Loucy (cell line): ENCODE results near the gene SDF4.

Experiments
- H2AFZ ChIP-seq: fragments of 200-600 bp; sonication (generic); 2 replicates; pipeline ENCODE4 v1.6.0; 2016; ENCODE audit warnings: antibody characterized with exemption, mild to moderate bottlenecking, low read length, moderate library complexity
- H3F3A ChIP-seq: fragments of 200-600 bp; 2 replicates; pipeline ENCODE4 v1.6.0; 2016; ENCODE audit warnings: antibody characterized with exemption, low read depth, mild to moderate bottlenecking
- H3K27me3 ChIP-seq: fragments of 200-600 bp; sonication (generic); 2 replicates; pipeline ENCODE4 v1.6.1; 2014; ENCODE audit warnings: low read length, mild to moderate bottlenecking; ENCODE audit not compliant: insufficient read depth, poor library complexity, severe bottlenecking
- H3K36me3 ChIP-seq: fragments of 200-600 bp; sonication (generic); 2 replicates; pipeline ENCODE4 v1.6.1; 2016; ENCODE audit warnings: low read length; ENCODE audit not compliant: insufficient read depth
- H3K4me1 ChIP-seq: fragments of 200-600 bp; sonication (generic); 2 replicates; pipeline ENCODE4 v1.5.1; 2014; ENCODE audit warnings: low read length, mild to moderate bottlenecking; ENCODE audit not compliant: insufficient read depth, poor library complexity, severe bottlenecking
- H3K4me2 ChIP-seq: fragments of 200-600 bp; sonication (generic); 2 replicates; pipeline ENCODE4 v1.6.0; 2014; ENCODE audit warnings: antibody characterized with exemption, low read length, low read depth, mild to moderate bottlenecking; ENCODE audit not compliant: poor library complexity, severe bottlenecking
- H3K4me3 ChIP-seq: fragments of 200-600 bp; sonication (generic); 2 replicates; pipeline ENCODE4 v1.5.1; 2014; ENCODE audit warnings: low read length, mild to moderate bottlenecking, mixed read lengths; ENCODE audit not compliant: poor library complexity, severe bottlenecking
- H3K79me2 ChIP-seq: fragments of 200-600 bp; sonication (generic); 2 replicates; pipeline ENCODE4 v1.6.1; 2014; ENCODE audit warnings: low read length; ENCODE audit not compliant: insufficient read depth
- H3K9ac ChIP-seq: fragments of 200-600 bp; sonication (generic); 2 replicates; pipeline ENCODE4 v1.6.0; 2014; ENCODE audit warnings: mild to moderate bottlenecking, low read depth, low read length, moderate library complexity; ENCODE audit not compliant: poor library complexity, severe bottlenecking
- H3K9me2 ChIP-seq: fragments of 200-600 bp; sonication (generic); replicated peaks from 2 replicates; pipeline ENCODE4 v1.6.1; 2016; ENCODE audit warnings: low read depth, low read length, mixed read lengths
- H3K9me3 ChIP-seq: fragments of 200-600 bp; sonication (generic); 2 replicates; pipeline ENCODE4 v1.6.1; 2014; ENCODE audit warnings: mild to moderate bottlenecking, antibody characterized with exemption, low read length, low read depth; ENCODE audit not compliant: insufficient read depth
- H4K20me1 ChIP-seq: fragments of 200-600 bp; sonication (generic); 2 replicates; pipeline ENCODE4 v1.6.0; 2014; ENCODE audit warnings: antibody characterized with exemption, low read length, mild to moderate bottlenecking; ENCODE audit not compliant: insufficient read depth, poor library complexity, severe bottlenecking
- CTCF ChIP-seq: fragments of 200-600 bp; sonication (generic); conservative IDR thresholded peaks from 2 replicates; pipeline ENCODE4 v1.5.1; 2014; ENCODE audit warnings: mild to moderate bottlenecking, antibody characterized with exemption, low read length
- EZH2phosphoT487 ChIP-seq: fragments of 200-600 bp; IDR thresholded peaks from 2 replicates; pipeline ENCODE4 v1.6.1; 2018; ENCODE audit warnings: antibody characterized with exemption, mild to moderate bottlenecking, moderate library complexity, borderline replicate concordance

The SDF4 gene

GRCh38 chr1:1240348-1240732 lies 8.5 kb upstream of the SDF4 start:
- Histone ChIP-seq H3K27me3 (no peaks in the 10 kb centered on the region), H3K9ac (no peak overlapping the region), H3K36me3 (no peaks in the 10 kb centered on the region), H3K9me2 (no peaks in the 10 kb centered on the region), H3K4me2 (no peak overlapping the region), H4K20me1 (no peaks in the 10 kb centered on the region), H3K79me2 (0 out of 2 replicates have a peak, but pooled peaks cover under 1% of the 10 kb centered on the region), H3F3A (no peaks in the 10 kb centered on the region), H3K9me3 (no peaks in the 10 kb centered on the region), H2AFZ (no peak overlapping the region), H3K4me1 (no peaks in the 10 kb centered on the region), H3K4me3 (no peak overlapping the region)
- no peak for TF ChIP-seq CTCF
- TF ChIP-seq EZH2phosphoT487 = no peak

GRCh38 chr1:1239614-1240347 lies 8.0 kb upstream of the SDF4 start:
- H3K4me2 ChIP-seq = no peak overlapping the region
- no peaks in the 10 kb centered on the region for H3K36me3 ChIP-seq
- no peak overlapping the region for H3K9ac ChIP-seq
- no peaks in the 10 kb centered on the region for H3K9me2 ChIP-seq
- no peaks in the 10 kb centered on the region for H3F3A ChIP-seq
- H3K27me3 ChIP-seq = no peaks in the 10 kb centered on the region
- no peaks in the 10 kb centered on the region for H3K4me1 ChIP-seq
- H2AFZ ChIP-seq = no peak overlapping the region
- H3K79me2 ChIP-seq = peaks cover 6% of the 10 kb centered on the region; the same call in 1 of the 2 replicates
- no peak for TF ChIP-seq EZH2phosphoT487
- no peak for TF ChIP-seq CTCF
- peaks cover 3% of the 10 kb centered on the region for H4K20me1 ChIP-seq
- H3K9me3 ChIP-seq = no peaks in the 10 kb centered on the region
- no peak overlapping the region for H3K4me3 ChIP-seq

GRCh38 chr1:1239227-1239613 lies 7.4 kb upstream of the SDF4 start:
- H3K9ac ChIP-seq = no peak overlapping the region
- no peaks in the 10 kb centered on the region for H3K9me2 ChIP-seq
- no peak overlapping the region for H3K4me3 ChIP-seq
- no peak overlapping the region for H3K4me2 ChIP-seq
- no peak for TF ChIP-seq EZH2phosphoT487
- no peak for TF ChIP-seq CTCF
- H3K4me1 ChIP-seq = no peaks in the 10 kb centered on the region
- H3K79me2 ChIP-seq = peaks cover 11% of the 10 kb centered on the region; the same call in 1 of the 2 replicates
- H3K27me3 ChIP-seq = no peaks in the 10 kb centered on the region
- H3F3A ChIP-seq = no peaks in the 10 kb centered on the region
- no peaks in the 10 kb centered on the region for H3K9me3 ChIP-seq
- H4K20me1 ChIP-seq = peaks cover 3% of the 10 kb centered on the region
- H3K36me3 ChIP-seq = no peaks in the 10 kb centered on the region
- no peak overlapping the region for H2AFZ ChIP-seq
